Measurements from ENCODE around the gene BHLHE23.

DNA sequence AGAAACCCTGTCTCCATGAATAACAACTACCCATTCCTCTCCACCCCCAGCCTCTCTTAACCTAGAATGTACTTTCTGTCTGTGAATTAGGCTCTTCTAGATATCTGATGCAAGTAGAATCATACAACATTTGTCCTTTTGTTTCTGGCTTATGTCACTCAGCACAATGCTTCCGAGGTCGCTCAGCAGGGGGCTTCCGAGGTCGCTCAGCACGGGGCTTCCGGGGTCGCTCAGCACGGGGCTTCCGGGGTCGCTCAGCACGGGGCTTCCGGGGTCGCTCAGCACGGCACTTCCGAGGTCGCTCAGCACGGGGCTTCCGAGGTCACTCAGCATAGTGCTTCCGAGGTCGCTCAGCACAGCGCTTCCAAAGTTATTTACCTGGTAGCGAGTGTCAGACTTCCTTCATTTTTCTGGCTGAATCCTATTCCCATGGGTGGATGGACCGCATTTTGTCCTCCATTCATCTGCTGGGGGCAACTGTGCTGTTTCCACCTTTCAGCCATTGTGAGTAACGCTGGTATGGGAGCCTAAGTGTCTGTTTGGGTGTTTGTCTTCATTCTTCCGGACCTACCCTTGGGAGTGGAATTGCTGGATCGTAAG, 31.0 kb upstream of the BHLHE23 start:
- TF ChIP-seq TCF12 (IDR thresholded peaks at IDR 0.05; ENCODE audit: low read depth) (no peak), EP300 (IDR thresholded peaks at IDR 0.05; ENCODE audit: borderline replicate concordance) (no peak), NFIC (IDR thresholded peaks at IDR 0.05) (no peak), CREB1 (IDR thresholded peaks at IDR 0.05; ENCODE audit: low read depth) (no peak), TEAD4 (IDR thresholded peaks at IDR 0.05) (no peak), CEBPB (IDR thresholded peaks at IDR 0.05) (no peak), RAD21 (IDR thresholded peaks at IDR 0.05; ENCODE audit: low read depth) (no peak), YY1 (IDR thresholded peaks at IDR 0.05; ENCODE audit: low read depth) (no peak), TAF1 (IDR thresholded peaks at IDR 0.05; ENCODE audit: low read depth) (no peak), EGR1 (IDR thresholded peaks at IDR 0.05) (no peak), FOXM1 (IDR thresholded peaks at IDR 0.05; ENCODE audit: borderline replicate concordance, low read depth) (no peak)
- TF ChIP-seq, protein P1, sequence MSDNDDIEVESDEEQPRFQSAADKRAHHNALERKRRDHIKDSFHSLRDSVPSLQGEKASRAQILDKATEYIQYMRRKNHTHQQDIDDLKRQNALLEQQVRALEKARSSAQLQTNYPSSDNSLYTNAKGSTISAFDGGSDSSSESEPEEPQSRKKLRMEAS (IDR thresholded peaks at IDR 0.05), result no peak
- TF ChIP-seq, protein P2, sequence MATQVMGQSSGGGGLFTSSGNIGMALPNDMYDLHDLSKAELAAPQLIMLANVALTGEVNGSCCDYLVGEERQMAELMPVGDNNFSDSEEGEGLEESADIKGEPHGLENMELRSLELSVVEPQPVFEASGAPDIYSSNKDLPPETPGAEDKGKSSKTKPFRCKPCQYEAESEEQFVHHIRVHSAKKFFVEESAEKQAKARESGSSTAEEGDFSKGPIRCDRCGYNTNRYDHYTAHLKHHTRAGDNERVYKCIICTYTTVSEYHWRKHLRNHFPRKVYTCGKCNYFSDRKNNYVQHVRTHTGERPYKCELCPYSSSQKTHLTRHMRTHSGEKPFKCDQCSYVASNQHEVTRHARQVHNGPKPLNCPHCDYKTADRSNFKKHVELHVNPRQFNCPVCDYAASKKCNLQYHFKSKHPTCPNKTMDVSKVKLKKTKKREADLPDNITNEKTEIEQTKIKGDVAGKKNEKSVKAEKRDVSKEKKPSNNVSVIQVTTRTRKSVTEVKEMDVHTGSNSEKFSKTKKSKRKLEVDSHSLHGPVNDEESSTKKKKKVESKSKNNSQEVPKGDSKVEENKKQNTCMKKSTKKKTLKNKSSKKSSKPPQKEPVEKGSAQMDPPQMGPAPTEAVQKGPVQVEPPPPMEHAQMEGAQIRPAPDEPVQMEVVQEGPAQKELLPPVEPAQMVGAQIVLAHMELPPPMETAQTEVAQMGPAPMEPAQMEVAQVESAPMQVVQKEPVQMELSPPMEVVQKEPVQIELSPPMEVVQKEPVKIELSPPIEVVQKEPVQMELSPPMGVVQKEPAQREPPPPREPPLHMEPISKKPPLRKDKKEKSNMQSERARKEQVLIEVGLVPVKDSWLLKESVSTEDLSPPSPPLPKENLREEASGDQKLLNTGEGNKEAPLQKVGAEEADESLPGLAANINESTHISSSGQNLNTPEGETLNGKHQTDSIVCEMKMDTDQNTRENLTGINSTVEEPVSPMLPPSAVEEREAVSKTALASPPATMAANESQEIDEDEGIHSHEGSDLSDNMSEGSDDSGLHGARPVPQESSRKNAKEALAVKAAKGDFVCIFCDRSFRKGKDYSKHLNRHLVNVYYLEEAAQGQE (IDR thresholded peaks at IDR 0.05; ENCODE audit: low read depth), result no peak
